Brain microvascular endothelial cell (primary cell): ENCODE data around the gene PHLDB2.
A peak's percentile ranks its signal among the peaks of the same experiment; 100 is the strongest.

Source experiments
- DNase-seq: peaks from one replicate; pipeline ENCODE4 v3.0.0-alpha.2; 2020
- H3K27ac ChIP-seq: fragments of 250-450 bp; sonication (Bioruptor Pico); 2 replicates; pipeline ENCODE4 v1.5.1; 2020; ENCODE audit warnings: mild to moderate bottlenecking, moderate library complexity
- H3K27me3 ChIP-seq: fragments of 250-450 bp; sonication (Bioruptor Pico); replicated peaks from 2 replicates; pipeline ENCODE4 v1.5.1; 2020; ENCODE audit warnings: mild to moderate bottlenecking
- H3K36me3 ChIP-seq: fragments of 250-450 bp; sonication (Bioruptor Pico); replicated peaks from 2 replicates; pipeline ENCODE4 v1.5.1; 2020; ENCODE audit warnings: mild to moderate bottlenecking
- H3K4me3 ChIP-seq: 2 replicates; pipeline ENCODE4 v1.5.1; 2011; ENCODE audit warnings: low read depth, mild to moderate bottlenecking, control low read depth, low read length, moderate library complexity
- CTCF ChIP-seq: IDR thresholded peaks from 2 replicates; pipeline ENCODE4 v1.5.1; 2011; ENCODE audit warnings: low read depth, mild to moderate bottlenecking, moderate library complexity, low read length, control low read depth, inconsistent platforms; ENCODE audit errors: missing control alignments
- in situ Hi-C: cut with HindIII; loops from 2 replicates; pipeline ENCODE4 v1.10.0; 2017; ENCODE audit warnings: low sequenced_read_pairs, low pct_ligation_motif_present

Gene PHLDB2

DNA sequence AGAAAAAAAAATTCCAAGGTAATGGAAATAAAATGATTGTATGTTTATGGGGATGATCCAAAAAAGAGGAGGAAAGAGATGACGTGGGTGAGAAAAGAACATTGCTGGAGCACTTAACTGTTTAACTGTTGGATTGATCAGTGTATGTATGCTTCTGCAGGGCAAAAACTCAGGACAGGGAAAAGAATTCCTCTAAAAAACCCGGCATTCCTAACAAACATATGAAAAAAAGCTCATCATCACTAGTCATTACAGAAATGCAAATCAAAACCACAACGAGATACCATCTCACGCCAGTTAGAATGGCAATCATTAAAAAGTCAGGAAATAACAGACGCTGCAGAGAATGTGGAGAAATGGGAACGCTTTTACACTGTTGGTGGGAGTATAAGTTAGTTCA, 1.6 kb upstream of the PHLDB2 start:
- H3K27me3 ChIP-seq, result no peaks in the 10 kb centered on the region

GRCh38 chr3:111858642-111859041, 423 bp upstream of the PHLDB2 start:
- TF ChIP-seq CTCF, result no peak
- Histone ChIP-seq H3K4me3 (peak overlapping the region; percentile 73), H3K27ac (peak overlapping the region; percentile 99), H3K36me3 (no peaks in the 10 kb centered on the region), H3K27me3 (no peaks in the 10 kb centered on the region)
- DNase-seq, result no peak
- in situ Hi-C loops, result no loop called here

More for the DNA sequence above, 1.6 kb upstream of the PHLDB2 start:
- H3K27ac ChIP-seq, result no peak overlapping the region
- TF ChIP-seq CTCF, result no peak
- H3K4me3 ChIP-seq, result no peak overlapping the region
- no peak for DNase-seq
- in situ Hi-C loops, result no loop called here
- H3K36me3 ChIP-seq, result no peaks in the 10 kb centered on the region

- TF ChIP-seq CTCF, result peak; percentile 73
- in situ Hi-C loops, result loop anchor here (10.0 kb wide), 1 partner anchor 145 kb away; no protein-coding TSS in a partner anchor
- peak; percentile 88 for DNase-seq
- Histone ChIP-seq H3K36me3 (no peaks in the 10 kb centered on the region), H3K27ac (peak overlapping the region; percentile 99), H3K27me3 (no peaks in the 10 kb centered on the region), H3K4me3 (peak overlapping the region; percentile 73)
Observed at GRCh38 chr3:111859974-111860859, 1.2 kb downstream of the PHLDB2 start.

DNA sequence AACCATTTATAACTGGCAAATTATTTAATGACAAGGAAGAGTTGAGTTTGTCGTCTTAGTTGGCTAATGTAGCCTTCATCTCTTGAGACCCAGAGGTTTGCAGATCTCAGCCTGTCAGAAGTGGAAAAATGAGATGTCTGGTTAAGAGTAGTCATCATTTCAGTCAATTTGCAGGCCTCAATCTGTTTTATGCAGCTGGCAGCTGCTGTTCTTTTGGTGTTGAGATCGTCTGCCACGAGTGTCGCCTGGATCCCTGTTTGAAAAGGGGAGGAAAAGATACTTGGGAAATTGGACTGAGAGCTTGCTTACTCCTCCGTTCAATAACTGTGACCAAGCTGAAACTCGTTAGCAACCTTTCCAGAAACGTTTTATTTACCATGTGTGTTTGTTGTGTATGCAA, 2.3 kb downstream of the PHLDB2 start:
- in situ Hi-C loops, result loop anchor here (10.0 kb wide), 1 partner anchor 147 kb away; no protein-coding TSS in a partner anchor
- no peaks in the 10 kb centered on the region for H3K36me3 ChIP-seq
- no peak for TF ChIP-seq CTCF
- H3K27ac ChIP-seq, result peak overlapping the region; percentile 99
- no peaks in the 10 kb centered on the region for H3K27me3 ChIP-seq
- H3K4me3 ChIP-seq, result peak overlapping the region; percentile 73
- peak; percentile 40 for DNase-seq

- TF ChIP-seq CTCF, result no peak
- H3K36me3 ChIP-seq, result no peaks in the 10 kb centered on the region
- in situ Hi-C loops, result loop anchor here (10.0 kb wide), 1 partner anchor 148 kb away; no protein-coding TSS in a partner anchor
- peak overlapping the region; percentile 99 for H3K27ac ChIP-seq
- DNase-seq, result no peak
- H3K27me3 ChIP-seq, result no peaks in the 10 kb centered on the region
- no peak overlapping the region for H3K4me3 ChIP-seq
Observed at GRCh38 chr3:111862415-111862814, 3.4 kb downstream of the PHLDB2 start.
